NCI-H1417 treated with DMSO at 0.1 percent for 48 hours (cell line): ENCODE results near the gene ORC3.
"Not testable (repeated sequence)": the region's sequence is repeated elsewhere in the genome, so short reads cannot be mapped to it uniquely, and the experiment has no call there.

ENCODE experiments used
- DNase-seq: peaks from one replicate; lab custom pipeline; 2025; lab: John Stamatoyannopoulos, UW

ORC3 gene

GRCh38 chr6:87600576-87600975, 10.6 kb downstream of the ORC3 start:
- DNase-seq: no peak

DNA sequence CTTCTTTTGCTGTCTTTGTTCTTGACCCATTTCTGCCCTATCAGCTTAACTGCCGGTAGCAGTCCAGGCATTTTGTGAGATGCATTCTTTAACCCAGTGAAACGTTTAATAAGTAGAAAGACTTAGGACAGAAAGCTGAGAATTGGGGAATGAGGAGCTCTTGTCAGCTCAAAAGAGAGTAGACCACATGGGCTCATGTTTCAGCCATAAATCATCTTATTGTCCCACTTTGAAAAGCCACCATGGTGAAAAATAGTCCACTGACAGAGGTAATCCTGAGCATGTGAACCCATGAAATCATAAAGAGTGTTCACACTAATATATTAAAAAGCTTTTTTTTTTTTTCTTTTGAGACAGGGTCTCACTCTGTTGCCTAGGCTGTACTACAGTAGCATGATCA, 16.3 kb downstream of the ORC3 start:
- no peak for DNase-seq

GRCh38 chr6:87608802-87609201, 18.9 kb downstream of the ORC3 start:
- DNase-seq: no peak

GRCh38 chr6:87613018-87613417, 23.1 kb downstream of the ORC3 start:
- not testable (repeated sequence) for DNase-seq

DNA sequence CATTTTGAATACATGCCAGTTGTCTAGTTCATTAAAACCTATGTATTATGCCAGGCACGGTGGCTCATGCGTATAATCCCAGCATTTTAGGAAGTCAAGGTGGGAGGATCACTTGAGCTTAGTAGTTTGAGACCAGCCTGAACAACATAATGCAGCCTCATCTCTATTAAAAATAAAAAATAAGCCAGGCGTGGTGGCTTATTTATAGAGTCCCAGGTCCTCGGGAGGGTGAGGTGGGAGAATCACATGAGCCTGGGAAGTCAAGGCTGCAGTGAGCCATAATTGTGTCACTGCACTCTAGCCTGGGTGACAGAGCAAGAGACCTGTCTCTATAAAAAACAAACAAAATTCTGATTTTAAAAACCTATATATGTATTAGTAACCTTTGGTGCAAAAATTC, 27.5 kb downstream of the ORC3 start:
- DNase-seq: no peak

DNA sequence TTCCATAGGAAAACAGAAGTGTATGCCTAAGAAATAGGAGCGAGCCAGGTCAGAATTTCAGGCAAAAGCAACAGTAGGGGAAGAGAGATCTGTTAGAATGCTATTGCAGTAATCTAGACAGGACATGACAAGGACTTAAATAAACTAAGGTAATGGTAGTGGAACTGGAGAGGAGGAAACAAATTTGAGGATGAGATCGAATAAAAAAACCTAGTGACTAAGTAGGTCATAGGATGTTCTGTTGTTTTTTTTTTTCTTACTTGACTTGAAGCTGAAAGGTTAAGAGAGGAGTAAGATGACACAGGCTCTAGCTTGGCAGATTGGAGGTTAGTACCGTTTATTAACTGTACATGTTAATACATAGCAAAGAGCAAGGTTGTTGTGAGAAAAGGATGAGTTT, 28.6 kb downstream of the ORC3 start:
- no peak for DNase-seq

DNA sequence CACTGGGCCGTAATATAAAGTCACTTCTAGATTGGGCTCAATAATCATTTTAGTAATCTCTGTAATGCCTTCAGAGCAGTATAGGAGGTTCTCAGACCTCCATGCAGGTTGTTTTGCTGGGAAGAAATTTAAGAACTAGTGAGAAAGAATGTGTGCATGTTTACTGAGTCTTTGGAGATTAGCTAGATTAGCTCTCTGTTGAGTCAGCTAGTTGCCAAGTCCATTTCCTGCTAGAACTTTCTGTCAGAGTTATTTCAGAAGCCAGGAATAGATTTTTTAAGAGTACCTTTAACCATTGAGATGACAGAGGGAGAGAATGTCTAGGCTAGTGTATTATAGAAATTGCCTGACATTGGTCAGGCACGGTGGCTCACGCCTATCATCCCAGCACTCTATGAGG, 33.3 kb downstream of the ORC3 start:
- no peak for DNase-seq

DNA sequence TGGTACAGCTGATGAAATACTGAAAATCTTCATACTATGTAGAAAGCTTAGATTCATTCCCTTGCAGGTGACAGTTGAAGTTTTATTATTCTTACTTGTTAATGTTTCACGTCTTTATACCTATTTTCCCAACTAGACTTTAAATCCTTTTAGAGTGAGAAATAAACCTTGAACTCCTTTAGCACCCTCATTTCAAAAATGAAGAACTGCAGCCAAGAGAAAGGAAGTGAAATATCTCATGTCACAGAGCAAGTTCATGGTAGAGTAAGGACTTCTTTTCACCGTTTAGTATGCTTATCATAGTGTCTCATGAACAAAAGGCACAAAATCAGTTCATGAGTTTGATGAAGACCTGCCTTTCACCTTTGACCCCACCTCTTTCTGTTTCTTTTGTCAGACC, 38.5 kb downstream of the ORC3 start:
- no peak for DNase-seq

DNA sequence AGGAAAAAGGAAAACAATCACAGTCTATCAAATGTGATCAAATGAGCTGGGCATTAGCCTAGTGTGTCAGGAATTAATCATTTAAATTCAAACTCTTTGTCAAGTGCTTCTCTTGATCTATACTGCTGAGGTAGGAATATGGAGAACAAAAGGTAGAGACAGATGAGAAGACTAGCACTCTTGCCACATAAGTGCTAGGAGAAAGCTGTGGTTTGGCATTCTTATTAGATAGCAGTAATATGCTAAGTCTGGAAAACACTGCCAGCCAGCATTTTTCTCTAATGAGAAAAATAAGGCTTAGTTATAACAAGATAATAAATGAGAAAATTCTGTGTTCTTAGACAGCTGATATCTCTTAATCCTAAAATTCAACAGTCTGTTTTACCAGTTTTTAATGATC, 38.9 kb downstream of the ORC3 start:
- DNase-seq: no peak

GRCh38 chr6:87630746-87631145, 40.8 kb downstream of the ORC3 start:
- no peak for DNase-seq

DNA sequence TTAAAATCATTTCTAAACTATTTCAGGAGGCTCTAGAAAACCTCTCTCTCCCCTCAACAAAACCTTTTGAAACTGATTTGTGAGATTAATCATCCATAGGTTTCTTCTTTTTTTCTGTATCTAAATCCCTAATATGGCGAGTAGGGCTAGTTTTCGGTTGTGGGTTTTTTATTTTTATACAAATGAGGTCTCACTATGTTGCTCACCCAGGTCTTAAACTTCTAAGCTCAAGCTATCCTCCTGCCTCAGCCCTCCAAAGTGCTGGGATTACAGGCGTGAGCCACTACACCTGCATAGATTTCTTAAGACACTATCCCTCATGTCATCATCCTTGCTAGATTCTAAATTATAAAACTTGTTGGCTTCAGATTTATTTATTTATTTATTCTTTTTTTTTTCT, 43.9 kb downstream of the ORC3 start:
- DNase-seq: no peak

GRCh38 chr6:87636315-87636714, 46.4 kb downstream of the ORC3 start:
- DNase-seq: no peak

DNA sequence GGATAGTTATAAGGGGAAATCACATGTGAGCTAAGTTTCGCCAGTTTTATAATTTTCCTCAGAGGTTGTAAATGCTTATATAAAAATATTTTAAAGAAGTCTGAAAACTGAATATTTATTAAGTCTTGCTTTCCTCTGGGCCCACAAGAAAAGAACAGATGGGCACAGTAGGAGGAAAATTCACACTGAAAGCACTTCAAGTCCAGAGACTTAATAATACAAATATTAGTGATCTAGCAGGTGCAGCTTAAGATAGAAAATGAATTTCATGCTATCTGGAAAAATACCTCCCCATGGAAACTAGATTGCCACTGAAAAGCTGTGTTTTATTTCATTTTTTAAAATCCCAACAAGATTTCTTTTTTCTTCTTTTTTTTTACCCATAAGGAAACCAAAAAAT, 47.2 kb downstream of the ORC3 start:
- DNase-seq: no peak

- no peak for DNase-seq
These were observed 49.4 kb downstream of the ORC3 start for GRCh38 chr6:87639373-87639772.

DNA sequence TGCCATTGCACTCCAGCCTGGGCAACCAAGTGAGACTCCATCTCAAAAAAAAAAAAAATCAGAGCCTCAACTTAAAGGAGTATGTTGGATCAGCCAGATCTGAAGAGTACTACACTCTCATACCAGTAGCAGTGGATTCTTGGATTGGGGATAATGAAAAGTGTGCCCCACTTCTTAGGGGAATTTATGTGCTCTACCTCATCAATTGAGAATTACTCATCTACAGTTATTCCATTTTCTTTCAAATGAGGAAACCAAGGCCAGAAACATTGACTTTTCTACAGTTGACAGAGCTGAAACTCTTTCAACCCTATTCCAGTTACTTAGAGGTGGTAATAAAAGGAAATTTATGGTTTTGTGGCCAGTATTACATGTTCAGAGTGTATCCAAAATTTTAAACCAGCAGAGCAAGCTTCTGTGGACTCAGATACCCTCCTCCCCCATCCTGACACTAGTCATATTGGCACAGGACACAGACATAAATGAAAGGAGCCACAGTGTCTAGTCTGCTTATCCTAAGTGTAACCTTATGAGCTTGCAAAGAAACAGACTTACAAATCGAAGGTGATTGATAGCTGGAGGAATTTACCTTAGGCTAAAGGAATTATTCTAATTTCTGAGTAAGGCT, 51.2 kb downstream of the ORC3 start:
- DNase-seq: no peak

- no peak for DNase-seq
These were observed 55.1 kb downstream of the ORC3 start for GRCh38 chr6:87645080-87645479.

GRCh38 chr6:87653074-87653962, 63.4 kb downstream of the ORC3 start:
- DNase-seq: no peak

DNA sequence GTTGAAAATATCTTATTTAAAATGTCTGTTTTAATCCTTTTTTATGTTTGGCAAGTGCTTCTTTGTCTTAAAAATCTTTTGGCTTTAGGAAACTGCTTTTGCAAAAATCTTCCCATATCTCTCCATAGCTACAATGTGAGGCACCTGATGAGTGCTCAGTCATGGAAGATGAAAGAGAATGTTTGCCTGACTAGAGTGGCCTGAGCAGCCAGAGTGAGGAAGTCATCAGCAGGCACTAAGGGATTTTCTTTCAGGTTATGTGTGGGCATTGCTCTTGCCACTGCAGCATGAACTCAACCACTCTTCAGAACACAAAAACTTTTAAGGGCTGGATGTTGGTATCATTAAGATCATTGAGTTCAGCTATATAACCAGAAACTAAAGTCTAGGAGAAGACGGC, 64.2 kb downstream of the ORC3 start:
- DNase-seq: no peak

DNA sequence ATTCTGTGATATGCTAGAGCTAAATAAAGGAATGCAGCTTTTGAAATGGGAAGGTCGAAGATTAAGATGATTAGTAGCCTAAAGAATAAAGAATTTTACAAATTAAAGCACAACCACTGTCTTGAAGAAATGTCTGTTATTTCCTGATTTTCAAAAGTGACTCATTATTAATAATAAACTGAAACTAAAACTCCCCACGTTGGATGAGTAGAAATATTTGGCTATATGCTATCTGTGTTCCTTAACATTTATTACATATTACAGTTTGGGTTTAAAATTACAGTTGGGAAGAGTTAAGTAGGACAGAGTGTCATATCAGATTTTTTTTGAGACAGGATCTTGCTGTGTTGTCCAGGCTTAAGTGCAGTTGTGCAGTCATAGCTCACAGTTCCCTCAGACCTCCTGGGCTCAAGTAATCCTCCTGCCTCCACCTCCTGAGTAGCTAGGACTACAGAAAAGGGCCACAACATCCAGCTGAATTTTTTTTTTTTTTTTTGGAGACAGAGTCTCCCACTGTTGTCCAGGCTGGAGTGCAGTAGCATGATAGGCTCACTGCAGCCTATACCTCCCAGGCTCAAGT, 65.0 kb downstream of the ORC3 start:
- DNase-seq: no peak

DNA sequence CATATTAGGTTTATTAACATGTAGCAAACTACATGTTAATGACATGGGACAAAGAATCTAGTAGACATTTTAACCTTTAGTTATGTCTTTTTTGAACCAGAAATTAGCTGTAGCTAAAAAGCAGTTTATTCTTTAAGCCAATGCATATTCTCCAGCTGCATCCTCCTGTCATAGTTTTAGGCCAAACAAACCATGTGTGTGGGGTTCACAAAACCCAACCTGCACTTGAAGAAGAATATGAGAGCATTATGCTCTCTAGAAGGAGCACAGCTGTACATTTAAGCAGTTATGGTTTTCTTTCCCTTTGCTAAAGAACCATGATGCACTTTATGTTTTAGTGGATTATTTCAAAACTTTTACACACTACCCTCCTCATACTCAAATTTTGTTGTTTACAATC, 65.9 kb downstream of the ORC3 start:
- DNase-seq: no peak

GRCh38 chr6:87656857-87657256, 66.9 kb downstream of the ORC3 start:
- DNase-seq: no peak

GRCh38 chr6:87658516-87658915, 68.6 kb downstream of the ORC3 start:
- DNase-seq: no peak

- DNase-seq: no peak
These were observed 70.4 kb downstream of the ORC3 start for GRCh38 chr6:87660226-87660911.
